IMR-90 (cell line): Measurements from ENCODE around the gene AHNAK2. TPM values are rescaled to one million over a fixed set of nuclear protein-coding genes. Genes with fewer than 3 reads are reported as not detected.
"Not testable (repeated sequence)": the region's sequence is repeated elsewhere in the genome, so short reads cannot be mapped to it uniquely, and the experiment has no call there.

Experiments
- ATAC-seq: fragments of 200-7000 bp; cut with Tn5 transposase; 2 replicates; pipeline ENCODE4 v1.9.1; 2020; ENCODE audit warnings: low read depth, mild to moderate bottlenecking, moderate library complexity
- BruUV-seq: library from RNA; stranded (reverse); fragments of 400-500 nt; replicated peaks from 2 replicates; lab custom pipeline; 2021; lab: Mats Ljungman, UMichigan
- CTCF ChIA-PET: fragments of 300-600 bp; formaldehyde crosslinking; extraction: SDS; loops from one replicate; lab custom pipeline; 2021; ENCODE audit warnings: antibody characterized with exemption; lab: Yijun Ruan, JAX
- POLR2A ChIA-PET: fragments of 300-600 bp; sonication (Branson Sonifier 250); formaldehyde crosslinking; loops from one replicate; lab custom pipeline; 2022; ENCODE audit warnings: antibody characterized with exemption; ENCODE audit not compliant: unreplicated experiment; lab: Charles Lee
- DNase-seq: peaks from one replicate; pipeline ENCODE4 v3.0.0; 2013
- H2AFZ ChIP-seq: replicated peaks from 2 replicates; pipeline ENCODE3; 2013; ENCODE audit warnings: low read length, mild to moderate bottlenecking; ENCODE audit not compliant: poor library complexity
- H2AK5ac ChIP-seq: 2 replicates; pipeline ENCODE4 v1.6.1; 2013; ENCODE audit warnings: low read depth, low read length, inconsistent platforms
- H2AK9ac ChIP-seq: replicated peaks from 2 replicates; pipeline ENCODE3; 2013; ENCODE audit warnings: mild to moderate bottlenecking, low read depth, low read length, moderate library complexity; ENCODE audit not compliant: poor library complexity
- H2BK120ac ChIP-seq: 2 replicates; pipeline ENCODE4 v1.6.1; 2013; ENCODE audit warnings: low read depth, low read length, inconsistent platforms
- H2BK15ac ChIP-seq: 3 replicates; pipeline ENCODE4 v1.6.1; 2013; ENCODE audit warnings: low read depth, low read length, inconsistent platforms
- H2BK20ac ChIP-seq: 2 replicates; pipeline ENCODE4 v1.6.1; 2013; ENCODE audit warnings: low read depth, mild to moderate bottlenecking, inconsistent platforms, low read length, moderate library complexity
- H2BK5ac ChIP-seq: 2 replicates; pipeline ENCODE4 v1.6.1; 2013; ENCODE audit warnings: mild to moderate bottlenecking, low read depth, low read length, inconsistent platforms; ENCODE audit not compliant: poor library complexity, severe bottlenecking
- H3K14ac ChIP-seq: replicated peaks from 2 replicates; pipeline ENCODE4 v1.6.1; 2013; ENCODE audit warnings: low read depth, low read length, inconsistent platforms
- H3K18ac ChIP-seq: 2 replicates; pipeline ENCODE4 v1.6.1; 2013; ENCODE audit warnings: low read depth, low read length, control low read depth
- H3K23ac ChIP-seq: 2 replicates; pipeline ENCODE4 v1.6.1; 2013; ENCODE audit warnings: low read depth, low read length, inconsistent platforms
- H3K27ac ChIP-seq: 2 replicates; pipeline ENCODE4 v1.5.1; 2013; ENCODE audit warnings: mild to moderate bottlenecking, control low read depth, low read length; ENCODE audit not compliant: insufficient read depth
- H3K27me3 ChIP-seq: 2 replicates; pipeline ENCODE4 v1.6.1; 2013; ENCODE audit warnings: low read length; ENCODE audit not compliant: control insufficient read depth, insufficient read depth
- H3K36me3 ChIP-seq: 2 replicates; pipeline ENCODE4 v1.6.1; 2013; ENCODE audit warnings: low read length, mixed read lengths; ENCODE audit not compliant: control insufficient read depth, insufficient read depth
- H3K4ac ChIP-seq: 2 replicates; pipeline ENCODE4 v1.6.1; 2013; ENCODE audit warnings: low read depth, low read length, inconsistent platforms
- H3K4me1 ChIP-seq: 2 replicates; pipeline ENCODE4 v1.6.1; 2013; ENCODE audit warnings: low read length, mixed read lengths; ENCODE audit not compliant: control insufficient read depth, insufficient read depth
- H3K4me2 ChIP-seq: 2 replicates; pipeline ENCODE4 v1.6.1; 2013; ENCODE audit warnings: low read depth, mild to moderate bottlenecking, control low read depth, low read length, moderate library complexity
- H3K4me3 ChIP-seq: 2 replicates; pipeline ENCODE4 v1.5.1; 2013; ENCODE audit warnings: low read depth, mild to moderate bottlenecking, control low read depth, low read length, moderate library complexity; ENCODE audit not compliant: insufficient read depth
- H3K56ac ChIP-seq: 2 replicates; pipeline ENCODE4 v1.6.1; 2013; ENCODE audit warnings: low read length, inconsistent platforms; ENCODE audit not compliant: insufficient read depth; ENCODE audit errors: extremely low read depth
- H3K79me1 ChIP-seq, 2 experiments: 2 replicates each; pipeline ENCODE4 v1.6.1; 2013; ENCODE audit warnings: low read length in 2 of 2, inconsistent platforms in 1 of 2, low read depth in 1 of 2
- H3K9ac ChIP-seq: 2 replicates; pipeline ENCODE4 v1.6.1; 2013; ENCODE audit warnings: low read depth, low read length, control low read depth
- H3K9me1 ChIP-seq: 2 replicates; pipeline ENCODE4 v1.6.1; 2013; ENCODE audit warnings: low read length, inconsistent platforms; ENCODE audit not compliant: insufficient read depth
- H3K9me3 ChIP-seq: 2 replicates; pipeline ENCODE4 v1.6.1; 2013; ENCODE audit warnings: low read length; ENCODE audit not compliant: control insufficient read depth, insufficient read depth
- H4K20me1 ChIP-seq: 2 replicates; pipeline ENCODE4 v1.6.1; 2013; ENCODE audit warnings: low read length, inconsistent platforms; ENCODE audit not compliant: insufficient read depth
- H4K5ac ChIP-seq: 2 replicates; pipeline ENCODE4 v1.6.1; 2013; ENCODE audit warnings: mild to moderate bottlenecking, low read depth, low read length, control low read depth
- H4K8ac ChIP-seq, 2 experiments: 2 replicates each; pipeline ENCODE4 v1.6.1; 2013; ENCODE audit warnings: low read depth in 2 of 2, low read length in 2 of 2, control low read depth in 1 of 2, inconsistent platforms in 1 of 2
- H4K91ac ChIP-seq: 2 replicates; pipeline ENCODE4 v1.6.1; 2013; ENCODE audit warnings: low read depth, low read length, inconsistent platforms; ENCODE audit not compliant: insufficient read depth
- WGBS, 2 experiments: methylation state at CpG; one replicate each; pipeline versions ENCODE4 v1.1.5 to v1.1.7; 2013; ENCODE audit warnings: missing lambda C conversion rate in 2 of 2; ENCODE audit not compliant: insufficient read length in 1 of 2; ENCODE audit errors: extremely low coverage in 2 of 2; 5-methylcytosine and 5-hydroxymethylcytosine counted together
- dilution Hi-C: fragments of 300-500 bp; cut with HindIII; formaldehyde crosslinking; loops from one replicate; pipeline ENCODE4 v1.14.3; 2018; ENCODE audit warnings: low sequenced_read_pairs; ENCODE audit not compliant: unreplicated experiment
- in situ Hi-C: fragments of 300-500 bp; cut with MboI; formaldehyde crosslinking; loops from 3 replicates; pipeline ENCODE4 v1.14.3; 2019; ENCODE audit warnings: low sequenced_read_pairs, inconsistent platforms, mixed read lengths
- intact Hi-C: fragments of 100-400 bp; cut with micrococcal nuclease; formaldehyde crosslinking; loops from 2 replicates; pipeline ENCODE4 v1.10.0; 2022
- polyA plus RNA-seq, 3 experiments: library from polyadenylated mRNA; depleted of rRNA; stranded (reverse); fragments of >200 nt; gene quantifications; 2 replicates each; pipeline ENCODE4 v1.2.3, GENCODE V29; 2012; ENCODE audit warnings: low replicate concordance in 1 of 3
- total RNA-seq: library from RNA; depleted of rRNA; stranded (reverse); fragments of >200 nt; gene quantifications from 2 replicates; pipeline ENCODE4 v1.2.3, GENCODE V29; 2012

Gene AHNAK2
- total and polyA plus RNA-seq, 2 of the 4 experiments (the other 2 are of a cell fraction): 2.6 to 7.9 TPM

- H4K91ac ChIP-seq, H3K14ac ChIP-seq, H2BK120ac ChIP-seq, intact Hi-C loops, H3K27ac ChIP-seq, H2BK15ac ChIP-seq, H3K79me1 ChIP-seq, H2AFZ ChIP-seq, H4K8ac ChIP-seq, dilution Hi-C loops, H4K20me1 ChIP-seq, BruUV-seq, H2BK5ac ChIP-seq, H2BK20ac ChIP-seq, H3K9ac ChIP-seq, H3K4me3 ChIP-seq, H4K5ac ChIP-seq, H3K56ac ChIP-seq, H2AK5ac ChIP-seq, H3K9me1 ChIP-seq, in situ Hi-C loops, H3K36me3 ChIP-seq, H2AK9ac ChIP-seq, H3K9me3 ChIP-seq, H3K4me2 ChIP-seq, POLR2A ChIA-PET, H3K23ac ChIP-seq, H3K4ac ChIP-seq, DNase-seq, H3K18ac ChIP-seq, H3K4me1 ChIP-seq, ATAC-seq: not testable (repeated sequence)
- peaks cover 12% of the 10 kb centered on the region for H3K27me3 ChIP-seq
- CTCF ChIA-PET: interaction anchor here (1.0 kb wide), 1 partner anchor 26 kb away, joined by 3 read pairs; no protein-coding TSS in a partner anchor
- 85% methylated on average over 14 of the region's 29 CpGs; no CpG with 5 or more reads in 1 of the 2 experiments for WGBS, 2 experiments
These were observed 34.8 kb downstream of the AHNAK2 start for GRCh38 chr14:104943216-104944015.
